ENCODE data around the gene GPR132. TPM values are rescaled to one million over a fixed set of nuclear protein-coding genes. Genes with fewer than 3 reads are reported as not detected.

The GPR132 gene
- total and polyA plus RNA-seq, 9 of the 15 experiments (the other 6 are each of a cell fraction or from before 2014, with no cell fraction given) = 0.01 to 1.1 (median 0.25) TPM; not detected in 1

- no peak overlapping the region for H2AFZ ChIP-seq (ENCODE audit: low read depth, low read length)
- POLR2A ChIA-PET = interaction anchor here (2.9 kb wide), 1 partner anchor 12 kb away, joined by 12 read pairs; no protein-coding TSS in a partner anchor
- peaks cover 4% of the 10 kb centered on the region for H3K9me1 ChIP-seq (ENCODE audit: control insufficient read depth, insufficient read depth, low read length)
- H4K20me1 ChIP-seq (replicated peaks; ENCODE audit: control insufficient read depth, insufficient read depth, low read length) = no peaks in the 10 kb centered on the region
- in situ Hi-C loops (cut with MboI) (no loop called here), intact Hi-C loops (cut with micrococcal nuclease) (no loop called here)
- ATAC-seq (no peak), DNase-seq (ENCODE audit: extremely low read depth in 1 of 4, low spot score in 3 of 4) (no peak), FAIRE-seq (no peak)
- TF ChIP-seq C11orf30 (IDR thresholded peaks at IDR 0.05; ENCODE audit: low read depth) (no peak), CTBP1 (IDR thresholded peaks at IDR 0.05; ENCODE audit: borderline replicate concordance) (no peak), TCFL5 (CRISPR knock-in tag; conservative IDR thresholded peaks at IDR 0.05) (no peak)
- no peaks in the 10 kb centered on the region for H3K79me2 ChIP-seq (ENCODE audit: control insufficient read depth, insufficient read depth, low read length)
- no peaks in the 10 kb centered on the region for H3K9me3 ChIP-seq (replicated peaks; ENCODE audit: control insufficient read depth, insufficient read depth, low read depth, low read length)
- no peak overlapping the region for H3K27ac ChIP-seq (ENCODE audit: extremely low read depth, low read depth, low read length)
- WGBS (ENCODE audit: insufficient coverage, low coverage, missing lambda C conversion rate) = 45% methylated on average over 11 of the region's 15 CpGs
- H3K4me2 ChIP-seq (ENCODE audit: insufficient read depth, low read length) = no peak overlapping the region
- BruUV-seq (replicated peaks) = no TSS peak
- peak overlapping the region in 1 of 2 experiments; percentile 26; a peak in 1 of 4 replicates for H3K9ac ChIP-seq (ENCODE audit: insufficient read depth in 1 of 2, low read depth in 2 of 2, low read length in 2 of 2)
- CTCF ChIA-PET (ENCODE audit: low intra/inter-chr PET ratio) = interaction anchor here (0.6 kb wide), 1 partner anchor 11 kb away, joined by 5 read pairs; no protein-coding TSS in a partner anchor
- H3K4me1 ChIP-seq (replicated peaks in 1 of 2; ENCODE audit: control insufficient read depth in 2 of 2, insufficient read depth in 2 of 2, low read length in 2 of 2) = peaks cover 12 to 54% of the 10 kb centered on the region in 2 experiments; a peak in 4 of 5 replicates
- no peaks in the 10 kb centered on the region for H3K27me3 ChIP-seq (ENCODE audit: control insufficient read depth in 2 of 2, insufficient read depth in 2 of 2, low read length in 2 of 2)
- no peak overlapping the region for H3K4me3 ChIP-seq
- no peaks in the 10 kb centered on the region for H3K36me3 ChIP-seq (ENCODE audit: control insufficient read depth, insufficient read depth, low read length)
Observed at GRCh38 chr14:105074601-105075053, 9.4 kb upstream of the GPR132 start.

- no TSS peak for BruUV-seq (replicated peaks)
- Histone ChIP-seq H3K4me1 (replicated peaks in 1 of 2; ENCODE audit: control insufficient read depth in 2 of 2, insufficient read depth in 2 of 2, low read length in 2 of 2) (peaks cover 12 to 55% of the 10 kb centered on the region in 2 experiments; a peak in 4 of 5 replicates), H2AFZ (ENCODE audit: low read depth, low read length) (no peak overlapping the region), H3K4me2 (ENCODE audit: insufficient read depth, low read length) (no peak overlapping the region), H3K4me3 (no peak overlapping the region), H3K9me1 (ENCODE audit: control insufficient read depth, insufficient read depth, low read length) (peaks cover 4% of the 10 kb centered on the region), H3K9me3 (replicated peaks; ENCODE audit: control insufficient read depth, insufficient read depth, low read depth, low read length) (no peaks in the 10 kb centered on the region), H4K20me1 (replicated peaks; ENCODE audit: control insufficient read depth, insufficient read depth, low read length) (no peaks in the 10 kb centered on the region), H3K9ac (ENCODE audit: insufficient read depth in 1 of 2, low read depth in 2 of 2, low read length in 2 of 2) (no peak overlapping the region; a peak in 1 of 4 replicates), H3K27me3 (ENCODE audit: control insufficient read depth in 2 of 2, insufficient read depth in 2 of 2, low read length in 2 of 2) (no peaks in the 10 kb centered on the region), H3K27ac (ENCODE audit: extremely low read depth, low read depth, low read length) (no peak overlapping the region), H3K36me3 (ENCODE audit: control insufficient read depth, insufficient read depth, low read length) (no peaks in the 10 kb centered on the region), H3K79me2 (ENCODE audit: control insufficient read depth, insufficient read depth, low read length) (no peaks in the 10 kb centered on the region)
- in situ Hi-C loops (cut with MboI) (no loop called here), intact Hi-C loops (cut with micrococcal nuclease) (no loop called here)
- ATAC-seq (no peak), FAIRE-seq (no peak), DNase-seq (ENCODE audit: extremely low read depth in 1 of 4, low spot score in 3 of 4) (no peak)
- ChIA-PET CTCF (ENCODE audit: low intra/inter-chr PET ratio) (no interaction called here), POLR2A (interaction anchor here (0.6 to 2.9 kb wide), 4 partner anchors 9 to 93 kb away, joined by 3 to 12 read pairs (median 3); partner anchors contain the start of gene GPR132)
- TF ChIP-seq KLF13 (tag; IDR thresholded peaks at IDR 0.05; ENCODE audit: borderline replicate concordance, low read depth) (no peak), ZNF316 (IDR thresholded peaks at IDR 0.05) (no peak), SMARCA4 (IDR thresholded peaks at IDR 0.05) (no peak), RFX7 (CRISPR knock-in tag; IDR thresholded peaks at IDR 0.05) (no peak), CBX5 (IDR thresholded peaks at IDR 0.05; ENCODE audit: borderline replicate concordance, low read depth) (no peak), FOXA3 (CRISPR knock-in tag; conservative IDR thresholded peaks at IDR 0.05 in 1 of 2, IDR thresholded peaks at IDR 0.05 in 1 of 2) (no peak)
- WGBS (ENCODE audit: insufficient coverage, low coverage, missing lambda C conversion rate) = 74% methylated on average over 4 of the region's 18 CpGs
Observed at GRCh38 chr14:105073720-105074600, 8.7 kb upstream of the GPR132 start.

Measured in K562 (cell line).